ENCODE results near the gene OSBP2.

GRCh38 chr22:30873661-30874060, 179.0 kb downstream of the OSBP2 start:
- TF ChIP-seq CTCF (IDR thresholded peaks at IDR 0.05; ENCODE audit: low read length) (no peak), EZH2 (IDR thresholded peaks at IDR 0.05; ENCODE audit: borderline replicate concordance, low read length) (no peak)

Measured in OCI-LY1 (cell line).